PC-9 (cell line): ENCODE results near the gene HAUS5.

Source experiments
- CTCF ChIP-seq: fragments of 200-600 bp; sonication (generic); conservative IDR thresholded peaks from 2 replicates; pipeline ENCODE4 v1.6.1; 2017; ENCODE audit warnings: mixed run types, antibody characterized with exemption, mild to moderate bottlenecking, moderate library complexity
- EZH2 ChIP-seq: fragments of 200-600 bp; sonication (generic); IDR thresholded peaks from 2 replicates; pipeline ENCODE4 v1.8.0; 2017; ENCODE audit warnings: antibody characterized with exemption, low read depth

GRCh38 chr19:35669566-35669965 lies 57.0 kb downstream of the HAUS5 start:
- TF ChIP-seq CTCF (no peak), EZH2 (no peak)
